Measurements from ENCODE around the gene PGS1. TPM values are rescaled to one million over a fixed set of nuclear protein-coding genes. Genes with fewer than 3 reads are reported as not detected.
A peak's percentile ranks its signal among the peaks of the same experiment; 100 is the strongest.

Gene PGS1
- total RNA-seq, 4 donors from 2014 or later: 30.7 to 45.9 (median 35.6) TPM

DNA sequence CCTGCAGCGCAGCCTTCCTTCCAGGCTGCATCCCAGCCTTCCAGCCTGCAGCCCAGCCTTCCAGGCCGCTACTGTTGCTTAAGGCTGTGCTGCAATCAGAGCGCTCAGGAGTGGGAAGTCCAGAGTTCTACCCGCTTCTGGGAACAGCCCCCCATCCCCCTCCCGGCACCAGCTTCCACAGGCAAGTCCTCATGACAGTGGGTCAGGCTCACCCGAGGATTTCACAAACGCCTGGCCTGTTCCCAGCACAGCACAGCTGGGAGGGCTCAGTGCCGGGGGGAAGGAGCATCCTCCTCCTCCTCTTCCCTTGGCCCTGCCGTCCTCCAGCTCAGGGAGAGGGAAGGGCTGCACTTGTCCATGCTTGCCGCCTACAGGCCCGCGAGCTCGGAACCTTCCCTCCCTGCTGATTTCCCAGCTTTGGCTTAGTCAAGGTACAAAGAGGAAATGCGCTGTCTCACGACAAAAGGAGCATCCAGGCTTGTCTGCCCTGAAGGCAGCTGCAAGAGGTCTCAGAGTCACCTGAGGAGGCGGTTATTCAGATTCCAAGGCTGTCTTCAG, 26.9 kb upstream of the PGS1 start:
- peaks cover 47 to 81% (median 73%) of the 10 kb centered on the region in 4 donors for H3K4me1 ChIP-seq
- 22% methylated on average over 16 of the region's 16 CpGs for WGBS
- H3K27me3 ChIP-seq: no peaks in the 10 kb centered on the region
- H3K4me3 ChIP-seq: peak overlapping the region in 2 of 4 donors; percentile 3 to 60
- intact Hi-C loops (cut with DNase I): no loop called here
- H3K27ac ChIP-seq (replicated peaks in 1 of 4): peak overlapping the region; percentile 95 to 99 (median 98)
- TF ChIP-seq POLR2AphosphoS5 (IDR thresholded peaks at IDR 0.05) (peak; percentile 96), EP300 (IDR thresholded peaks at IDR 0.05) (peak; percentile 97), POLR2A (IDR thresholded peaks at IDR 0.05; ENCODE audit: low read depth) (peak; percentile 60)
- TF ChIP-seq, protein P1, sequence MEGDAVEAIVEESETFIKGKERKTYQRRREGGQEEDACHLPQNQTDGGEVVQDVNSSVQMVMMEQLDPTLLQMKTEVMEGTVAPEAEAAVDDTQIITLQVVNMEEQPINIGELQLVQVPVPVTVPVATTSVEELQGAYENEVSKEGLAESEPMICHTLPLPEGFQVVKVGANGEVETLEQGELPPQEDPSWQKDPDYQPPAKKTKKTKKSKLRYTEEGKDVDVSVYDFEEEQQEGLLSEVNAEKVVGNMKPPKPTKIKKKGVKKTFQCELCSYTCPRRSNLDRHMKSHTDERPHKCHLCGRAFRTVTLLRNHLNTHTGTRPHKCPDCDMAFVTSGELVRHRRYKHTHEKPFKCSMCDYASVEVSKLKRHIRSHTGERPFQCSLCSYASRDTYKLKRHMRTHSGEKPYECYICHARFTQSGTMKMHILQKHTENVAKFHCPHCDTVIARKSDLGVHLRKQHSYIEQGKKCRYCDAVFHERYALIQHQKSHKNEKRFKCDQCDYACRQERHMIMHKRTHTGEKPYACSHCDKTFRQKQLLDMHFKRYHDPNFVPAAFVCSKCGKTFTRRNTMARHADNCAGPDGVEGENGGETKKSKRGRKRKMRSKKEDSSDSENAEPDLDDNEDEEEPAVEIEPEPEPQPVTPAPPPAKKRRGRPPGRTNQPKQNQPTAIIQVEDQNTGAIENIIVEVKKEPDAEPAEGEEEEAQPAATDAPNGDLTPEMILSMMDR (IDR thresholded peaks at IDR 0.05): peak in 1 of 3 experiments; percentile 6
- no peaks in the 10 kb centered on the region for H3K9me3 ChIP-seq
- DNase-seq (ENCODE audit: extremely low spot score): peak; percentile 99
- peaks cover 0 to 15% (median 4%) of the 10 kb centered on the region in 4 donors for H3K36me3 ChIP-seq

DNA sequence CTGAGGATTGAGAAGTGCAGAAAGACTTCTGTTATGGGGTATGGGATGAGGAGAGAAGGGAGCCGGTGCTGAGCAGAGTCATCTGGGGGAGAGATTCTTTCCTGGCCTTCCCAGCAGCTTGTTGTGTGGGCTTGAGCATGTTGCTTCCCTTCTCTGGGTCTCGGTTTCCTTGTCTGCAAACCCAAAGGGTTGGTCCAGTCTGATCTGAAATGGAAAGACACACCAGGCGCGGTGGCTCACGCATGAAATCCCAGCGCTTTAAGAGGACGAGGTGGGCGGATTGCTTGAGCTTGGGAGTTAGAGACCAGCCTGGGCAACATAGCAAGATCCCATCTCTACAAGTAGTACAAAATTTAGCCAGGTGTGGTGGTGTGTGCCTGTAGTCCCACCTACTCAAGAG, 24.6 kb upstream of the PGS1 start:
- TF ChIP-seq POLR2A (IDR thresholded peaks at IDR 0.05; ENCODE audit: low read depth) (no peak), POLR2AphosphoS5 (IDR thresholded peaks at IDR 0.05) (no peak), EP300 (IDR thresholded peaks at IDR 0.05) (no peak)
- TF ChIP-seq, protein P1 (IDR thresholded peaks at IDR 0.05): no peak
- no peak for DNase-seq (ENCODE audit: extremely low spot score)
- peaks cover 70 to 93% (median 89%) of the 10 kb centered on the region in 4 donors for H3K4me1 ChIP-seq

DNA sequence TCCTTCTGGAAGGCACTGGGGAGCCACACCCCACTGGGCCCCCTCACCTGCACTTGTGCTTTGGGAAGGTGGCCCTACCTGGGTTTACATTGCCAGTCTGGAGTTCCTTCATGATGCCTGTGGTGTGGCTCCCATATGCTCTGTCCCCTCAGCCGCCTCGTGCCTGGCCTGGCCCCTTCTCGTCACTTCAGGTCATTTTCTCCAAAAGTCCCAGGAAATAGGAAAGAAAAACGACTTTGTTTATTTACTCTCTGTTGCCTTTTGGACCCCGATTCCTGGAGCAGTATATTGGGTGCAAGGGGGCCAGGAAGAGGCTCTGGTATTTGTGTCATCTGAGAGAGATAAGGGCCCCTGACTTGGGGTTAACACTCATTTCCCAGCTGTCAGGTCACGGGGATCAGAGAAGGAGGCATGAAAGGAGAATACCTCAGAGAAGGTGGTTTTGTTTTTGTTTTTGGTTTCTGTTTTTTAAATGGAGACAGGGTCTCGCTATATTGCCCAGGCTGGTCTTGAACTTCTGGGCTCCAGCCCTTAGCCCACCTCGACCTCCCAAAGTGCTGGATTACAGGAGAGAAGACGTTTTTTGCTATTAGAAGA, 23.3 kb upstream of the PGS1 start:
- peak overlapping the region; percentile 95 to 99 (median 98) for H3K27ac ChIP-seq (replicated peaks in 1 of 4)
- 81% methylated on average over 9 of the region's 9 CpGs for WGBS
- H3K36me3 ChIP-seq: peaks cover 0 to 41% (median 22%) of the 10 kb centered on the region in 4 donors
- H3K4me3 ChIP-seq: no peak overlapping the region
- H3K27me3 ChIP-seq: no peaks in the 10 kb centered on the region
- intact Hi-C loops (cut with DNase I): loop anchor here (5.0 kb wide), 1 partner anchor 183 kb away; no protein-coding TSS in a partner anchor
- no peaks in the 10 kb centered on the region for H3K9me3 ChIP-seq
- no peak for DNase-seq (ENCODE audit: extremely low spot score)
- TF ChIP-seq POLR2AphosphoS5 (IDR thresholded peaks at IDR 0.05) (no peak), POLR2A (IDR thresholded peaks at IDR 0.05; ENCODE audit: low read depth) (no peak), EP300 (IDR thresholded peaks at IDR 0.05) (no peak)
- TF ChIP-seq, protein P1 (IDR thresholded peaks at IDR 0.05): no peak
- peaks cover 68 to 96% (median 86%) of the 10 kb centered on the region in 4 donors for H3K4me1 ChIP-seq

More for the DNA sequence above, 24.6 kb upstream of the PGS1 start:
- Histone ChIP-seq H3K36me3 (peaks cover 0 to 38% (median 20%) of the 10 kb centered on the region in 4 donors), H3K9me3 (no peaks in the 10 kb centered on the region), H3K27me3 (no peaks in the 10 kb centered on the region), H3K4me3 (peak overlapping the region in 3 of 4 donors; percentile 52 to 60 (median 57)), H3K27ac (replicated peaks in 1 of 4) (peak overlapping the region; percentile 95 to 99 (median 98))
- WGBS: 92% methylated on average over 8 of the region's 8 CpGs
- intact Hi-C loops (cut with DNase I): no loop called here

DNA sequence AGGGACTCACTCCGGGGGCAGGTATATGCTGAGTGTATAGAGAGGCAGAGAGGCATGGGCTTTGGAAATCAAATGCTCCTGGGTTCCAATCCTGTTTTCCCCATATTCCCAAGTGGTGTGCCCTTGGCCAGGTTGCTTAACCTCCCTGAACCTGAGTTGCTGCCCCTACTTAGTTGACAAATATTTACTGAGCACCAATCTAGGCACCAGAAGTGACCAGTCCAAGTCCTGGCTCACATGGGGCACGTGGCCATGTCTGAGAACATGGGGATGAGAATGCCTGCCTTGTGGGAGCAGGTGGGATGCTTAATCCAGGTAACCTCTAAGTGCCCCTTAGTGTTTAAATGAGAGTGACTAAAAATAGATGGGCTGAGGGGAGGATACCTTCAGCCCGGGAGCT, 22.7 kb upstream of the PGS1 start:
- Histone ChIP-seq H3K4me1 (peaks cover 68 to 96% (median 86%) of the 10 kb centered on the region in 4 donors), H3K27me3 (no peaks in the 10 kb centered on the region), H3K9me3 (no peaks in the 10 kb centered on the region), H3K36me3 (peaks cover 0 to 41% (median 22%) of the 10 kb centered on the region in 4 donors), H3K4me3 (peak overlapping the region in 3 of 4 donors; percentile 92 to 96 (median 94)), H3K27ac (replicated peaks in 1 of 4) (peak overlapping the region; percentile 95 to 99 (median 98))
- DNase-seq (ENCODE audit: extremely low spot score): no peak
- TF ChIP-seq POLR2A (IDR thresholded peaks at IDR 0.05; ENCODE audit: low read depth): peak; percentile 5
- TF ChIP-seq, protein P1 (IDR thresholded peaks at IDR 0.05): no peak
- no peak for TF ChIP-seq POLR2AphosphoS5 (IDR thresholded peaks at IDR 0.05)
- TF ChIP-seq EP300 (IDR thresholded peaks at IDR 0.05): no peak
- intact Hi-C loops (cut with DNase I): loop anchor here (5.0 kb wide), 1 partner anchor 183 kb away; no protein-coding TSS in a partner anchor
- WGBS: 60% methylated on average over 3 of the region's 3 CpGs

Data from esophagus muscularis mucosa (tissue), 4 donors.